Ascending aorta (tissue), 2 donors: ENCODE measurements around the gene VMO1. TPM values are rescaled to one million over a fixed set of nuclear protein-coding genes. Genes with fewer than 3 reads are reported as not detected.

Source experiments
- DNase-seq, 2 donors: peaks; one replicate each; pipeline ENCODE4 v3.0.0-alpha.2; 2019; ENCODE audit warnings: low spot score in 2 of 2
- H3K27ac ChIP-seq, 2 donors: fragments of 200-600 bp; sonication (generic); one replicate each; pipeline ENCODE4 v1.5.1; 2016 to 2017; ENCODE audit warnings: mild to moderate bottlenecking in 1 of 2
- H3K27me3 ChIP-seq: fragments of 200-600 bp; sonication (generic); one replicate; pipeline ENCODE4 v1.5.1; 2017
- H3K36me3 ChIP-seq, 2 donors: fragments of 200-600 bp; sonication (generic); one replicate each; pipeline ENCODE4 v1.5.1; 2016
- H3K4me1 ChIP-seq, 2 donors: fragments of 200-600 bp; sonication (generic); one replicate each; pipeline ENCODE4 v1.5.1; 2016 to 2017; ENCODE audit warnings: mild to moderate bottlenecking in 1 of 2
- H3K4me3 ChIP-seq, 2 donors: fragments of 200-600 bp; sonication (generic); one replicate each; pipeline ENCODE4 v1.5.1; 2016 to 2017; ENCODE audit warnings: mild to moderate bottlenecking in 1 of 2
- H3K9me3 ChIP-seq, 2 donors: fragments of 200-600 bp; sonication (generic); one replicate each; pipeline ENCODE4 v1.5.1; 2016
- CTCF ChIP-seq, 3 experiments: fragments of 200-600 bp in 2 of 3; fragments of 450-650 bp in 1 of 3; sonication (generic) in 2 of 3; IDR thresholded peaks; one replicate each; pipeline ENCODE4 v1.5.1; 2016 to 2019; ENCODE audit warnings: antibody characterized with exemption in 3 of 3, mild to moderate bottlenecking in 1 of 3, moderate library complexity in 1 of 3
- intact Hi-C: fragments of 100-400 bp; cut with DNase I; formaldehyde crosslinking; loops from one replicate; pipeline ENCODE4 v1.15.1; 2023
- total RNA-seq: library from RNA; depleted of rRNA; stranded (reverse); fragments of >200 nt; gene quantifications from one replicate; pipeline ENCODE4 v1.1.0, GENCODE V29; 2016

The VMO1 gene
- total RNA-seq, 1 donor from 2014 or later, result not detected

- Histone ChIP-seq H3K9me3 (no peaks in the 10 kb centered on the region), H3K4me1 (no peaks in the 10 kb centered on the region), H3K27ac (no peak overlapping the region), H3K36me3 (peaks cover 5 to 14% of the 10 kb centered on the region in 2 donors), H3K4me3 (no peak overlapping the region), H3K27me3 (no peaks in the 10 kb centered on the region)
- DNase-seq, result no peak
- intact Hi-C loops, result no loop called here
- no peak for TF ChIP-seq CTCF (IDR thresholded peaks at IDR 0.05)
These were observed 41.2 kb upstream of the VMO1 start for GRCh38 chr17:4827399-4827798.

GRCh38 chr17:4823373-4824089 is 37.4 kb upstream of the VMO1 start:
- H3K4me1 ChIP-seq, result no peaks in the 10 kb centered on the region
- no peak overlapping the region for H3K4me3 ChIP-seq
- no peaks in the 10 kb centered on the region for H3K27me3 ChIP-seq
- no peaks in the 10 kb centered on the region for H3K9me3 ChIP-seq
- intact Hi-C loops, result no loop called here
- H3K36me3 ChIP-seq, result peaks cover 9 to 36% of the 10 kb centered on the region in 2 donors
- no peak for DNase-seq
- no peak for TF ChIP-seq CTCF (IDR thresholded peaks at IDR 0.05)
- no peak overlapping the region for H3K27ac ChIP-seq

GRCh38 chr17:4822835-4823234 is 36.7 kb upstream of the VMO1 start:
- DNase-seq, result no peak
- intact Hi-C loops, result no loop called here
- Histone ChIP-seq H3K4me3 (no peak overlapping the region), H3K27me3 (no peaks in the 10 kb centered on the region), H3K9me3 (no peaks in the 10 kb centered on the region), H3K36me3 (peaks cover 13 to 43% of the 10 kb centered on the region in 2 donors), H3K4me1 (no peaks in the 10 kb centered on the region), H3K27ac (no peak overlapping the region)
- no peak for TF ChIP-seq CTCF (IDR thresholded peaks at IDR 0.05)

GRCh38 chr17:4818276-4818675 is 32.1 kb upstream of the VMO1 start:
- DNase-seq, result no peak
- intact Hi-C loops, result no loop called here
- H3K27me3 ChIP-seq, result no peaks in the 10 kb centered on the region
- peaks cover 25 to 72% of the 10 kb centered on the region in 2 donors for H3K36me3 ChIP-seq
- H3K9me3 ChIP-seq, result no peaks in the 10 kb centered on the region
- H3K27ac ChIP-seq, result no peak overlapping the region
- no peaks in the 10 kb centered on the region for H3K4me1 ChIP-seq
- no peak overlapping the region for H3K4me3 ChIP-seq
- no peak for TF ChIP-seq CTCF (IDR thresholded peaks at IDR 0.05)

- TF ChIP-seq CTCF (IDR thresholded peaks at IDR 0.05), result no peak
- H3K4me1 ChIP-seq, result no peaks in the 10 kb centered on the region
- H3K27ac ChIP-seq, result no peak overlapping the region
- H3K27me3 ChIP-seq, result no peaks in the 10 kb centered on the region
- H3K36me3 ChIP-seq, result peaks cover 20 to 60% of the 10 kb centered on the region in 2 donors
- no peak overlapping the region for H3K4me3 ChIP-seq
- H3K9me3 ChIP-seq, result no peaks in the 10 kb centered on the region
- intact Hi-C loops, result no loop called here
- DNase-seq, result no peak
These were observed 30.7 kb upstream of the VMO1 start for GRCh38 chr17:4816826-4817225.
